Measurements from ENCODE around the gene ZFTA.

GRCh38 chr11:63805844-63806415, 37.4 kb upstream of the ZFTA start:
- TF ChIP-seq, protein P1, sequence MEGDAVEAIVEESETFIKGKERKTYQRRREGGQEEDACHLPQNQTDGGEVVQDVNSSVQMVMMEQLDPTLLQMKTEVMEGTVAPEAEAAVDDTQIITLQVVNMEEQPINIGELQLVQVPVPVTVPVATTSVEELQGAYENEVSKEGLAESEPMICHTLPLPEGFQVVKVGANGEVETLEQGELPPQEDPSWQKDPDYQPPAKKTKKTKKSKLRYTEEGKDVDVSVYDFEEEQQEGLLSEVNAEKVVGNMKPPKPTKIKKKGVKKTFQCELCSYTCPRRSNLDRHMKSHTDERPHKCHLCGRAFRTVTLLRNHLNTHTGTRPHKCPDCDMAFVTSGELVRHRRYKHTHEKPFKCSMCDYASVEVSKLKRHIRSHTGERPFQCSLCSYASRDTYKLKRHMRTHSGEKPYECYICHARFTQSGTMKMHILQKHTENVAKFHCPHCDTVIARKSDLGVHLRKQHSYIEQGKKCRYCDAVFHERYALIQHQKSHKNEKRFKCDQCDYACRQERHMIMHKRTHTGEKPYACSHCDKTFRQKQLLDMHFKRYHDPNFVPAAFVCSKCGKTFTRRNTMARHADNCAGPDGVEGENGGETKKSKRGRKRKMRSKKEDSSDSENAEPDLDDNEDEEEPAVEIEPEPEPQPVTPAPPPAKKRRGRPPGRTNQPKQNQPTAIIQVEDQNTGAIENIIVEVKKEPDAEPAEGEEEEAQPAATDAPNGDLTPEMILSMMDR (IDR thresholded peaks at IDR 0.05), result no peak
- TF ChIP-seq POLR2A (IDR thresholded peaks at IDR 0.05), result no peak
